GOT3 (cell line): ENCODE data around the gene CTU1.
A peak's percentile ranks its signal among the peaks of the same experiment; 100 is the strongest.
"Not testable (repeated sequence)": the region's sequence is repeated elsewhere in the genome, so short reads cannot be mapped to it uniquely, and the experiment has no call there.

Experiments
- DNase-seq: peaks from one replicate; lab custom pipeline; 2025; ENCODE audit warnings: mixed read lengths; lab: John Stamatoyannopoulos, UW

CTU1 gene

GRCh38 chr19:51108066-51108804, at the start of gene CTU1:
Gene CTU1 (minus strand): TSS chr19:51108409. CDS start chr19:51104569, 3,840 bp downstream.
- peak; percentile 89 for DNase-seq

- DNase-seq: no peak
These were observed 49.1 kb upstream of the CTU1 start for GRCh38 chr19:51157265-51157664.

- no peak for DNase-seq
These were observed 48.5 kb upstream of the CTU1 start for GRCh38 chr19:51156710-51157109.

- no peak for DNase-seq
These were observed 42.4 kb upstream of the CTU1 start for GRCh38 chr19:51150627-51151026.

DNA sequence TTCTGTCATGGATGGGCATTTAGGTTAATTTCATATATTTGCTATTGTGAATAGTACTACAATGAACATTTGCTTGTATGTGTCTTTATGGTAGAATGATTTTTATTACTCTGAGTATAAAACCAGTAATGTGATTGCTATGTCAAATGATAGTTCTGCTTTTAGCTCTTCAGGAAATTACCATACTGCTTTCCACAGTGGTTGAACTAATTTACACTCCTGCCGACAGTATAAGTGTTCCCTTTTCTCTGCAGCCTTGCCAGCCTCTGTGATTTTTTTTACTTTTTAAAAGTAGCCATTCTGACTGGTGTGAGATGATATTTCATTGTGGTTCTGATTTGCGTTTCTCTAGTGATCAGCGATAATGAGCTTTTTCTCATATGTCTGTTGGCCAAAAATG, 40.4 kb upstream of the CTU1 start:
- DNase-seq: no peak

DNA sequence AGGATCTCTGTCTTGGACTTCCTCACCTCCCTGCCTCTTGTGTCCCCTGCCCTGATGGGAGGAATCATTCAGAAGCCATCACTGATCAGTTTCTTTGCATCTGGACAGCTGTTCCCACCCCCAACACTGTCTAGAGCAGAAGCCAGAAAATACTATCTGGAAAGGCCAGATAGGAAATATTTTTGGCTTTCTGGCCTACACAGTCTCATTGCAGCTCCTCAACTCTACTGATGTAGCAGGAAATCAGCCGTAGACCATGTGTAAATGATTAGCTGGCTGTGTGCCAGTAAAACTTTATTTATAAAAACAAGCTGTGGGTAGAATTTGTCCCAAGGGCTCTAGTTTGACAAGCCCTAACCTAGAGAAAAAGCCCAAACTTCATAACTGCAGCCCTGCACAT, 39.5 kb upstream of the CTU1 start:
- no peak for DNase-seq

- no peak for DNase-seq
These were observed 38.5 kb upstream of the CTU1 start for GRCh38 chr19:51146751-51147150.

GRCh38 chr19:51145916-51146493, 37.8 kb upstream of the CTU1 start:
- no peak for DNase-seq

GRCh38 chr19:51144482-51145045, 36.4 kb upstream of the CTU1 start:
- no peak for DNase-seq

DNA sequence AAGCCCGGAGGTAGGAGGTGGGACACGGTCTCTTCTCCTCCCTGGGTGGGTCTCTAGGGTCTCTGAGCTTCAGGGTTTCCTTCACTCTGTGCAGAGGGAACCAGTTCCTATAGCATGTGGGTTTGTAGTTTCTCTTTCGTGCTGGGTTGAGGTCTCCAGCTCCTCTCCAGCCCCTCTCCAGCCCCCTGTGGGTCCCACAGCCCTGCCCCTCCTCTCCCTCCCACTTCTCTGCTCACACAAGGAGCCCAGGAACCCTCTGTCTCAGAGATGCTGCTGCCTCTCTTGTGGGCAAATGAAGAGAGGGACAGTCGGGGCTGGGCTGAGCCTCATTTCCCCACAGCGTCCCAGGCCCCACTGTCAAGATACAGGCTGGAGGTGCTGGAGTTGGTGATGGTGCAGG, 35.3 kb upstream of the CTU1 start:
- DNase-seq: no peak

DNA sequence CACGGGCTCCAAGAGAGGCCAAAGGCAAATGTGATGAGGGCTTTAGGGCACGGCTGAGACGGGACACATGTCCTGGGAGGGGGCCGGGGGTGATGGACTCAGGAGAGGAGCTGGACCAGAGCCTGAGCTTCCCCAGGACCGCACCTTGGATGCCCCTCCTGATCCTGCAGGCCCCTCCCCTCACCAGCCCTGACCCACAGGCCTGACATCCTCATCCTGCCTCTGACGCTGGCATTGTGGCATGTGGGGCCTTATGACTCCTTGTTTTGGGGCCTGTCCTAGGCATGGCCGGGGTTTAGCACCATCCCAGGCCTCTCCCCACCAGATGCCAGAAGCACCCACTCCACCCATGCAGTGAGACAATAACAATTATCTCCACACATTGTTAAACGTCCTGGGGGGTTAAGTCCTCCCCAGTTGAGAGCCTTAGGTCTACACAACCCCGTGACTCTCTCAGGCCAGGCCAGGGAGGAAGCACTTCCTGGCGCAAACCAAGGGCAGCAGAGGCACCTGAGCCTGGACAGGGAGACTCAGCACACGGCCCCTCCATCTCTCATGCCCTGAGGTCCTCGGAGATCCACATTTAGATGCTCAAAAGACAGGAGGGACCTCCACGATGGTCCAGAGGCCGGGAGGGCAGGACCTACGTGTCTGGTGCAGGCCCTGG, 34.7 kb upstream of the CTU1 start:
- DNase-seq: not testable (repeated sequence)

- DNase-seq: no peak
These were observed 33.9 kb upstream of the CTU1 start, which contains the start of gene SIGLEC7 for GRCh38 chr19:51142119-51142518. Gene SIGLEC7 (plus strand): TSS chr19:51142301. CDS start chr19:51142370, 69 bp downstream.

GRCh38 chr19:51141181-51141580, 33.0 kb upstream of the CTU1 start:
- DNase-seq: no peak

DNA sequence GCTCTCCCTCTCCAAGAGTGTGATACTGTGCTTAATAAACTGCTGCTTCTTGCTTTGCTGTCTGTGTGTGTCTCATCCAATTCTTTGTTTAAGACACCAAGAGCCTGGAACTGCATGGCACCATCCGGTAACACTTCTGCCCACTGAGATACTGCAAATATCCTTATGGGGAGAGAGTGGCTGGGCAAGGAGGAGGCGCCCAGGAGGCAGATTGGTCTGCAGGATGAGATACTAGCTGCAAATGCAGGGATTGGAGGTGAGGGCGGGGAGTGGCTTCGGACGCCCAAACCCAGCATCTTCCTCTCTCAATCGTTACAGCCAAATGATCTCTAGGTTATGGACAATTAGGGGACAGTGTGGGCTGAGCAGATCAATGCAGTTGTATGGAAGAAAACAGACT, 32.2 kb upstream of the CTU1 start:
- no peak for DNase-seq

GRCh38 chr19:51139299-51140014, 31.2 kb upstream of the CTU1 start:
- DNase-seq: no peak

DNA sequence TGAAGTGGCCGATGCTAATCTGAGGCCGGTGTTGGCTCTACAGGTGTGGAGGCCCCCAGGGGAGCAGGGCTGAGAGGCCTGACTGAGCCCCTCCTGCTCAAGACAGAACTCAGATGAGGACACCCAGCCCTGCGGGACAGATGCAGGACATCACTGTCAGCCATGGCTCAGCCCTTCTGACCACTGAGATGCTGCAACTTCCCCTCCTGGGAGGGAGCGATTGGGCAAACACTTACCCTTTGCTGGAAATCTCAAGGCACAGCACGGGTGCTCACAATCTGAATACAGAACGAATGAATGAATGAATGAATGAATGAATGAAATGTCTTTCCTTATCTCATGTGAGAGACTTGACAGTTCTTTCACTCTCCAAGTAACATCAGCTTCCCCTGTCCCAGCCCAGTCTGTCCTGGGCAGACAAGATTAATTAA, 30.4 kb upstream of the CTU1 start:
- DNase-seq: no peak

DNA sequence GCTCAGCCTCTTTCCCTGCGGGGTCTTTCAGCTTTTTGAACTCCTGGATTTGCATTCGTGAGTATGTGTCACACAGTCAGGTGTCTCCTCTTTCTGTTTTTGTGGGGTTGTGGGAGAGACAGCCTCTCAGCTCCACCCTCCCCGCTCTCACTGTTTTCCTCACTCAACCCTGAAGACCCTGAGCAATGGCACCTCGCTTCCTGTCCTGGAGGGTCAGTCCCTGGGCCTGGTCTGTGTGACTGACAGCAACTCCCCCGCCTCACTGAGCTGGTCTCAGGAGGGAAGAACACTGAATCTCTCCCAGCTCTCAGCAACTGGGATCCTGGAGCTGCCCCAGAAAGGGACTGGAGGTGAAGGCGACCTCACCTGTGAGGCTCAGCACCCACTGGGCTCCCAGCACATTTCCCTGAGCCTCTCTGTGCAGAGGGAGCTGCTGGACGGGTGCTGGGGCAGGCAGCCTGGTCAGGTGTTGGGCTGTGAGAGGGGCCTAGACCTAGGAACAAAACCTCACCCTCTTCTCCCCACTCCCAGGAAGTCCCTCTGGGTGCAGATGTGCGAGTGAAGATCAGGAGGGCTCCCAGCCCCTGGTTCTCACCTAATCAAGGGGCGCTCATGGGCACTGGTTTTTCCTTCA, 29.7 kb upstream of the CTU1 start:
- DNase-seq: no peak

GRCh38 chr19:51136851-51137551, 28.8 kb upstream of the CTU1 start:
- no peak for DNase-seq

GRCh38 chr19:51135986-51136762, 28.0 kb upstream of the CTU1 start:
- no peak for DNase-seq

- DNase-seq: no peak
These were observed 26.8 kb upstream of the CTU1 start for GRCh38 chr19:51135004-51135403.
